GM23338 (cell line): Measurements from ENCODE around the gene PRR29. TPM values are rescaled to one million over a fixed set of nuclear protein-coding genes. Genes with fewer than 3 reads are reported as not detected.

ENCODE experiments used
- ATAC-seq: fragments of 200-7000 bp; cut with Tn5 transposase; 3 replicates; pipeline ENCODE4 v1.9.1; 2020
- DNase-seq: peaks from one replicate; pipeline ENCODE4 v3.0.0-alpha.2; 2015; ENCODE audit warnings: low spot score
- H2AFZ ChIP-seq: fragments of 200-600 bp; sonication (generic); 2 replicates; pipeline ENCODE4 v1.8.0; 2016; ENCODE audit warnings: antibody characterized with exemption, mild to moderate bottlenecking, moderate library complexity
- H3F3A ChIP-seq: fragments of 200-600 bp; sonication (generic); replicated peaks from 2 replicates; pipeline ENCODE4 v1.8.0; 2017; ENCODE audit warnings: antibody characterized with exemption, mixed run types, low read depth
- H3K27ac ChIP-seq: fragments of 200-600 bp; sonication (generic); 2 replicates; pipeline ENCODE4 v1.6.1; 2016; ENCODE audit warnings: low read depth
- H3K27me3 ChIP-seq: fragments of 200-600 bp; sonication (generic); 2 replicates; pipeline ENCODE4 v1.8.0; 2016; ENCODE audit warnings: mild to moderate bottlenecking, mixed run types, moderate library complexity; ENCODE audit not compliant: insufficient read depth
- H3K36me3 ChIP-seq: fragments of 200-600 bp; sonication (generic); 2 replicates; pipeline ENCODE4 v1.8.0; 2016; ENCODE audit warnings: mild to moderate bottlenecking; ENCODE audit not compliant: insufficient read depth
- H3K4me1 ChIP-seq: fragments of 200-600 bp; sonication (generic); 2 replicates; pipeline ENCODE4 v1.8.0; 2016; ENCODE audit warnings: mild to moderate bottlenecking, moderate library complexity; ENCODE audit not compliant: insufficient read depth
- H3K4me2 ChIP-seq: fragments of 200-600 bp; sonication (generic); 2 replicates; pipeline ENCODE4 v1.7.1; 2017; ENCODE audit warnings: mixed run types
- H3K4me3 ChIP-seq: fragments of 200-600 bp; sonication (generic); 2 replicates; pipeline ENCODE4 v1.6.1; 2016; ENCODE audit warnings: mixed run types
- H3K79me2 ChIP-seq: fragments of 200-600 bp; sonication (generic); replicated peaks from 2 replicates; pipeline ENCODE4 v1.8.0; 2017; ENCODE audit warnings: mild to moderate bottlenecking; ENCODE audit not compliant: insufficient read depth
- H3K9me2 ChIP-seq: fragments of 200-600 bp; sonication (generic); 2 replicates; pipeline ENCODE4 v1.8.0; 2017; ENCODE audit not compliant: insufficient read depth
- H4K20me1 ChIP-seq: fragments of 200-600 bp; sonication (generic); replicated peaks from 2 replicates; pipeline ENCODE4 v1.8.0; 2017; ENCODE audit warnings: mild to moderate bottlenecking; ENCODE audit not compliant: insufficient read depth
- H3K27ac Mint-ChIP-seq: 2 replicates; pipeline ENCODE4 v1.8.0; 2020; ENCODE audit warnings: inconsistent platforms, mild to moderate bottlenecking, moderate library complexity, mixed read lengths
- H3K27me3 Mint-ChIP-seq: 3 replicates; pipeline ENCODE4 v1.8.0; 2022; ENCODE audit warnings: low read depth, mild to moderate bottlenecking, moderate library complexity, mixed read lengths, inconsistent platforms; ENCODE audit not compliant: insufficient read depth, poor library complexity
- H3K36me3 Mint-ChIP-seq: 3 replicates; pipeline ENCODE4 v1.8.0; 2021; ENCODE audit warnings: low read depth, mild to moderate bottlenecking, inconsistent platforms, moderate library complexity, mixed read lengths
- H3K4me1 Mint-ChIP-seq: 3 replicates; pipeline ENCODE4 v1.8.0; 2020; ENCODE audit warnings: mild to moderate bottlenecking, inconsistent platforms, mixed read lengths
- H3K4me3 Mint-ChIP-seq: 3 replicates; pipeline ENCODE4 v1.8.0; 2021; ENCODE audit warnings: moderate library complexity, mild to moderate bottlenecking, inconsistent platforms, mixed read lengths
- H3K9me3 Mint-ChIP-seq: 3 replicates; pipeline ENCODE4 v1.8.0; 2020; ENCODE audit warnings: moderate library complexity, mild to moderate bottlenecking, inconsistent platforms, mixed read lengths
- EZH2 ChIP-seq: fragments of 200-600 bp; sonication (generic); IDR thresholded peaks from one replicate; pipeline ENCODE4 v1.8.0; 2017; ENCODE audit warnings: antibody characterized with exemption, mild to moderate bottlenecking, low read depth; ENCODE audit not compliant: unreplicated experiment
- EZH2phosphoT487 ChIP-seq: fragments of 200-600 bp; sonication (generic); IDR thresholded peaks from one replicate; pipeline ENCODE4 v1.8.1; 2018; ENCODE audit warnings: antibody characterized with exemption; ENCODE audit not compliant: unreplicated experiment
- NANOG ChIP-seq: IDR thresholded peaks from 2 replicates; pipeline ENCODE4 v1.6.1; 2016; ENCODE audit warnings: antibody characterized with exemption, borderline replicate concordance
- POLR2AphosphoS5 ChIP-seq: IDR thresholded peaks from 2 replicates; pipeline ENCODE4 v1.6.1; 2016; ENCODE audit warnings: antibody characterized with exemption, low read depth
- REST ChIP-seq: IDR thresholded peaks from one replicate; pipeline ENCODE4 v1.6.1; 2018; ENCODE audit warnings: antibody characterized with exemption; ENCODE audit not compliant: unreplicated experiment
- ZNF114 ChIP-seq: fragments of 250-450 bp; sonication (Bioruptor Pico); IDR thresholded peaks from 2 replicates; pipeline ENCODE4 v1.5.0; 2020; ENCODE audit warnings: mild to moderate bottlenecking, moderate library complexity
- ZNF331 ChIP-seq: fragments of 250-450 bp; sonication (Bioruptor Pico); IDR thresholded peaks from 2 replicates; pipeline ENCODE4 v1.5.0; 2020; ENCODE audit warnings: low read depth, mild to moderate bottlenecking, moderate library complexity
- ZNF462 ChIP-seq: fragments of 250-450 bp; sonication (Bioruptor Pico); IDR thresholded peaks from 2 replicates; pipeline ENCODE4 v1.5.0; 2020; ENCODE audit warnings: mild to moderate bottlenecking, moderate library complexity
- polyA plus RNA-seq: library from polyadenylated mRNA; unstranded; fragments of >200 nt; fragmentation: Nextera tagmentation; extraction: Ambion mirVana; gene quantifications from 2 replicates; pipeline ENCODE4 v1.2.1, GENCODE V29; 2016
- total RNA-seq: library from RNA; depleted of rRNA; stranded (reverse); fragments of >200 nt; shearing (Covaris generic); gene quantifications from 2 replicates; pipeline ENCODE4 v1.2.3, GENCODE V29; 2014
- TF ChIP-seq, protein P1 (sequence below), 2 experiments: fragments of 200-600 bp in 1 of 2; sonication (generic) in 1 of 2; conservative IDR thresholded peaks; 2 replicates each; pipeline versions ENCODE4 v1.5.1 to v1.6.1; 2016 to 2017; ENCODE audit warnings: antibody characterized with exemption in 2 of 2, low read depth in 2 of 2, mild to moderate bottlenecking in 2 of 2, moderate library complexity in 1 of 2

Gene PRR29
- total and polyA plus RNA-seq, 2 experiments from 2014 or later: 0.24 to 1.3 TPM

DNA sequence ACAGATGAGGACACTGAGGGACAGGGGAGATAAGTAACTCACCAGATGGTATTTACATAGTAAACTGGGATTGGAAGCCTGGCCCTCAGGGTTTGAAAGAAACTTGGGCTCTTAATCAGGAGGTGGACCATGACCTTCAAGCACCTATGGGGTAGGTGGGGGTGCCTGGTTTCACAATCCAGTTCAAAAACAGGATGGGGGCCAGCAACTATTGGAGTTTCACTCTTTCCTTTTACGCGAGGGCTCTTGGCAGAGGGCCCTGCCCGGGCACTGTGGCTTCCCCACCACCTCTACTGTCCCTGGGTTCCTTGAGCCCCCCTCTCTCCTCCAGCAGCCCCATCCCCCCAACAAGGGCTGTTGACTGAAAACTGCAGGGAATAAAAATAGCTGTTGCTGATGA lies 11.3 kb upstream of the PRR29 start (continued):
- TF ChIP-seq, protein P1, sequence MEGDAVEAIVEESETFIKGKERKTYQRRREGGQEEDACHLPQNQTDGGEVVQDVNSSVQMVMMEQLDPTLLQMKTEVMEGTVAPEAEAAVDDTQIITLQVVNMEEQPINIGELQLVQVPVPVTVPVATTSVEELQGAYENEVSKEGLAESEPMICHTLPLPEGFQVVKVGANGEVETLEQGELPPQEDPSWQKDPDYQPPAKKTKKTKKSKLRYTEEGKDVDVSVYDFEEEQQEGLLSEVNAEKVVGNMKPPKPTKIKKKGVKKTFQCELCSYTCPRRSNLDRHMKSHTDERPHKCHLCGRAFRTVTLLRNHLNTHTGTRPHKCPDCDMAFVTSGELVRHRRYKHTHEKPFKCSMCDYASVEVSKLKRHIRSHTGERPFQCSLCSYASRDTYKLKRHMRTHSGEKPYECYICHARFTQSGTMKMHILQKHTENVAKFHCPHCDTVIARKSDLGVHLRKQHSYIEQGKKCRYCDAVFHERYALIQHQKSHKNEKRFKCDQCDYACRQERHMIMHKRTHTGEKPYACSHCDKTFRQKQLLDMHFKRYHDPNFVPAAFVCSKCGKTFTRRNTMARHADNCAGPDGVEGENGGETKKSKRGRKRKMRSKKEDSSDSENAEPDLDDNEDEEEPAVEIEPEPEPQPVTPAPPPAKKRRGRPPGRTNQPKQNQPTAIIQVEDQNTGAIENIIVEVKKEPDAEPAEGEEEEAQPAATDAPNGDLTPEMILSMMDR (conservative IDR thresholded peaks at IDR 0.05; ENCODE audit: low read depth in 2 of 2): no peak
- no peak for TF ChIP-seq REST

- Histone ChIP-seq H3K36me3 (no peaks in the 10 kb centered on the region), H3K79me2 (no peaks in the 10 kb centered on the region), H3F3A (no peaks in the 10 kb centered on the region), H3K4me1 (peaks cover 5% of the 10 kb centered on the region; the same call in 1 of the 2 replicates), H3K4me2 (no peak overlapping the region), H3K27ac (no peak overlapping the region), H2AFZ (no peak overlapping the region), H3K4me3 (no peak overlapping the region), H4K20me1 (no peaks in the 10 kb centered on the region), H3K27me3 (no peaks in the 10 kb centered on the region), H3K9me2 (no peaks in the 10 kb centered on the region)
- ATAC-seq: no peak
- peaks cover 23% of the 10 kb centered on the region for H3K4me1 Mint-ChIP-seq
- no peak for DNase-seq
- TF ChIP-seq NANOG: no peak
- no peak for TF ChIP-seq ZNF331 (CRISPR knock-in tag)
- no peak for TF ChIP-seq POLR2AphosphoS5
- TF ChIP-seq, protein P1 (conservative IDR thresholded peaks at IDR 0.05; ENCODE audit: low read depth in 2 of 2): no peak
- no peak for TF ChIP-seq EZH2phosphoT487
- no peak for TF ChIP-seq ZNF462
- TF ChIP-seq EZH2: no peak
- no peak for TF ChIP-seq ZNF114 (CRISPR knock-in tag)
- H3K4me3 Mint-ChIP-seq: no peak overlapping the region
- peaks cover 19% of the 10 kb centered on the region for H3K27me3 Mint-ChIP-seq
- peaks cover 4% of the 10 kb centered on the region; the same call in 1 of the 3 replicates for H3K36me3 Mint-ChIP-seq
- no peak overlapping the region for H3K27ac Mint-ChIP-seq
- H3K9me3 Mint-ChIP-seq: peaks cover 9% of the 10 kb centered on the region
These were observed 10.7 kb upstream of the PRR29 start for GRCh38 chr17:63987221-63988126.
